Astrocyte (in vitro differentiated cells and primary cell): ENCODE data around the gene NT5E. TPM values are rescaled to one million over a fixed set of nuclear protein-coding genes. Genes with fewer than 3 reads are reported as not detected.

ENCODE experiments used
- DNase-seq: peaks from one replicate; pipeline ENCODE4 v3.0.0-alpha.2; 2010; ENCODE audit warnings: low read depth
- FAIRE-seq: peaks from 2 replicates; lab custom pipeline; 2011; peaks lifted over from hg19 to GRCh38; lab: Jason Lieb, UNC
- H2AFZ ChIP-seq: 2 replicates; pipeline ENCODE4 v1.6.0; 2012; ENCODE audit warnings: low read depth, low read length, inconsistent platforms
- H3K27ac ChIP-seq: 2 replicates; pipeline ENCODE4 v1.5.1; 2011; ENCODE audit warnings: low read depth, low read length, inconsistent platforms
- H3K27me3 ChIP-seq: 2 replicates; pipeline ENCODE4 v1.6.0; 2011; ENCODE audit warnings: low read length, inconsistent platforms; ENCODE audit not compliant: insufficient read depth
- H3K36me3 ChIP-seq: 2 replicates; pipeline ENCODE4 v1.5.1; 2011; ENCODE audit warnings: low read length, inconsistent platforms; ENCODE audit not compliant: insufficient read depth
- H3K4me1 ChIP-seq: 2 replicates; pipeline ENCODE4 v1.5.1; 2011; ENCODE audit warnings: low read length, inconsistent platforms; ENCODE audit not compliant: insufficient read depth
- H3K4me2 ChIP-seq: 2 replicates; pipeline ENCODE4 v1.6.0; 2012; ENCODE audit warnings: low read length, inconsistent platforms
- H3K4me3 ChIP-seq: 2 replicates; pipeline ENCODE4 v1.5.1; 2011; ENCODE audit warnings: low read depth, mild to moderate bottlenecking, low read length, inconsistent platforms; ENCODE audit not compliant: insufficient read depth
- H3K79me2 ChIP-seq: 2 replicates; pipeline ENCODE4 v1.6.0; 2012; ENCODE audit warnings: mild to moderate bottlenecking, low read length, inconsistent platforms; ENCODE audit not compliant: insufficient read depth
- H3K9ac ChIP-seq: 2 replicates; pipeline ENCODE4 v1.6.0; 2012; ENCODE audit warnings: mild to moderate bottlenecking, low read length, inconsistent platforms
- H3K9me3 ChIP-seq: 2 replicates; pipeline ENCODE4 v1.5.1; 2012; ENCODE audit warnings: low read depth, mild to moderate bottlenecking, low read length, inconsistent platforms; ENCODE audit not compliant: insufficient read depth
- H4K20me1 ChIP-seq: 2 replicates; pipeline ENCODE4 v1.6.0; 2012; ENCODE audit warnings: low read length, inconsistent platforms; ENCODE audit not compliant: insufficient read depth
- H3K27ac Mint-ChIP-seq: one replicate; pipeline ENCODE4 v1.8.0; 2021; ENCODE audit warnings: mild to moderate bottlenecking, mixed read lengths; ENCODE audit not compliant: unreplicated experiment
- H3K27me3 Mint-ChIP-seq: one replicate; pipeline ENCODE4 v1.8.0; 2021; ENCODE audit warnings: low read depth, mixed read lengths; ENCODE audit not compliant: unreplicated experiment
- H3K36me3 Mint-ChIP-seq: one replicate; pipeline ENCODE4 v1.8.0; 2021; ENCODE audit warnings: low read depth, mixed read lengths; ENCODE audit not compliant: unreplicated experiment
- H3K4me1 Mint-ChIP-seq: one replicate; pipeline ENCODE4 v1.8.0; 2021; ENCODE audit warnings: low read depth, mixed read lengths; ENCODE audit not compliant: unreplicated experiment
- H3K4me3 Mint-ChIP-seq: one replicate; pipeline ENCODE4 v1.8.0; 2021; ENCODE audit warnings: mild to moderate bottlenecking, moderate library complexity, mixed read lengths; ENCODE audit not compliant: unreplicated experiment
- H3K9me3 Mint-ChIP-seq: one replicate; pipeline ENCODE4 v1.8.0; 2021; ENCODE audit warnings: mild to moderate bottlenecking, mixed read lengths; ENCODE audit not compliant: unreplicated experiment
- EZH2 ChIP-seq: IDR thresholded peaks from 2 replicates; pipeline ENCODE4 v1.6.1; 2012; ENCODE audit warnings: mild to moderate bottlenecking, low read length, inconsistent platforms; ENCODE audit not compliant: insufficient read depth
- total RNA-seq: library from RNA; stranded (reverse); gene quantifications from 2 replicates; pipeline ENCODE4 v1.2.1, GENCODE V29; 2021
- TF ChIP-seq, protein P1 (sequence below): IDR thresholded peaks from 2 replicates; pipeline ENCODE4 v1.5.1; 2011; ENCODE audit warnings: low read depth, mild to moderate bottlenecking, inconsistent platforms, low read length, moderate library complexity; ENCODE audit not compliant: insufficient read depth

NT5E gene
- total RNA-seq, 1 donor from 2014 or later, result 77.4 TPM

DNA sequence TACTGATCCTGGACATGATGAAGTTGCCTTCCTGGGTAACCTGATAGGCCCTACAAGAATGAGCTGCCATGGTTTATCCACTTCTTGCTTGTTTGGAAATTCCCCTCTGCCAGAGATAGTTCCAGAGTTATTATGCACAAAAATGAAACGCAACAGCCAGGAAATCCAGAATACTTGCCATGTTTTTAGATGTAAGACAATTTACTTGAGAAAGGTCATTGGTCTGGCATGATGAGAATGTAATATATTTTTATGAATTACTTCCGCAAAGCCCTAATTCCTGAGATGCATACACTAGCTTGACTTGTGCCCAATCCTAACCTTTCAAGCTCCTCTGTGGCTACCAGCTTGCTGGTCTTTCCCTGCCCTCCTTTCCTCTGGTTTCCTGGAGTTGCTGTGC is 27.9 kb upstream of the NT5E start:
- H2AFZ ChIP-seq, result no peak overlapping the region
- no peaks in the 10 kb centered on the region for H4K20me1 ChIP-seq
- TF ChIP-seq, protein P1, sequence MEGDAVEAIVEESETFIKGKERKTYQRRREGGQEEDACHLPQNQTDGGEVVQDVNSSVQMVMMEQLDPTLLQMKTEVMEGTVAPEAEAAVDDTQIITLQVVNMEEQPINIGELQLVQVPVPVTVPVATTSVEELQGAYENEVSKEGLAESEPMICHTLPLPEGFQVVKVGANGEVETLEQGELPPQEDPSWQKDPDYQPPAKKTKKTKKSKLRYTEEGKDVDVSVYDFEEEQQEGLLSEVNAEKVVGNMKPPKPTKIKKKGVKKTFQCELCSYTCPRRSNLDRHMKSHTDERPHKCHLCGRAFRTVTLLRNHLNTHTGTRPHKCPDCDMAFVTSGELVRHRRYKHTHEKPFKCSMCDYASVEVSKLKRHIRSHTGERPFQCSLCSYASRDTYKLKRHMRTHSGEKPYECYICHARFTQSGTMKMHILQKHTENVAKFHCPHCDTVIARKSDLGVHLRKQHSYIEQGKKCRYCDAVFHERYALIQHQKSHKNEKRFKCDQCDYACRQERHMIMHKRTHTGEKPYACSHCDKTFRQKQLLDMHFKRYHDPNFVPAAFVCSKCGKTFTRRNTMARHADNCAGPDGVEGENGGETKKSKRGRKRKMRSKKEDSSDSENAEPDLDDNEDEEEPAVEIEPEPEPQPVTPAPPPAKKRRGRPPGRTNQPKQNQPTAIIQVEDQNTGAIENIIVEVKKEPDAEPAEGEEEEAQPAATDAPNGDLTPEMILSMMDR, result no peak
- TF ChIP-seq EZH2, result no peak
- peaks cover 8% of the 10 kb centered on the region for H3K4me1 ChIP-seq
- peak; percentile 65 for DNase-seq
- H3K36me3 ChIP-seq, result no peaks in the 10 kb centered on the region
- no peak overlapping the region for H3K4me3 Mint-ChIP-seq
- H3K9me3 Mint-ChIP-seq, result no peaks in the 10 kb centered on the region
- peaks cover 26% of the 10 kb centered on the region for H3K4me1 Mint-ChIP-seq
- H3K27me3 ChIP-seq, result no peaks in the 10 kb centered on the region
- peaks cover 4% of the 10 kb centered on the region for H3K9me3 ChIP-seq
- H3K27ac ChIP-seq, result no peak overlapping the region
- H3K36me3 Mint-ChIP-seq, result no peaks in the 10 kb centered on the region
- no peaks in the 10 kb centered on the region for H3K79me2 ChIP-seq
- H3K27ac Mint-ChIP-seq, result no peak overlapping the region
- H3K4me2 ChIP-seq, result no peak overlapping the region
- H3K4me3 ChIP-seq, result no peak overlapping the region
- FAIRE-seq, result no peak
- no peak overlapping the region for H3K9ac ChIP-seq
- H3K27me3 Mint-ChIP-seq, result no peaks in the 10 kb centered on the region

DNA sequence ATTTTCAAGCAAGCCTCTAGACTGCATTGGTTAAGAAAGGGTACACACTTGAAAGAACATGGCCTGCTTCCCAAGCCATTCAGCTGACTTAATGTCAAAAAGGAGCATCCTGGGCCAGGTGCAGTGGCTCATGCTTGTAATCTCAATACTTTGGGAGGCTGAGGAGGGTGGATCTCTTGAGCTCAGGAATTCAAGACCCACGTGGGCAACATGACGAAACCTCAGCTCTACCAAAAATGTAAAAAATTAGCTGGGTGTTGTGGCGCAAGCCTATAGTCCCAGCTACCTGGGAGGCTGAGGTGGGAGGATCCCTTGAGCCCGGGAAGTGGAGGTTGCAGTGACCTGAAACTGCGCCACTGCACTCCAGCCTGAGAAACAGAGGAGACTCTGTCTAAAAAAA is 26.9 kb upstream of the NT5E start:
- Histone ChIP-seq H3K79me2 (no peaks in the 10 kb centered on the region), H4K20me1 (no peaks in the 10 kb centered on the region), H3K9me3 (peaks cover 4% of the 10 kb centered on the region), H3K27me3 (no peaks in the 10 kb centered on the region), H3K4me2 (no peak overlapping the region), H3K4me3 (no peak overlapping the region), H2AFZ (no peak overlapping the region), H3K36me3 (no peaks in the 10 kb centered on the region), H3K9ac (no peak overlapping the region), H3K4me1 (peaks cover 4% of the 10 kb centered on the region), H3K27ac (no peak overlapping the region)
- Mint-ChIP-seq H3K9me3 (no peaks in the 10 kb centered on the region), H3K4me1 (peaks cover 22% of the 10 kb centered on the region), H3K27me3 (no peaks in the 10 kb centered on the region), H3K4me3 (no peak overlapping the region), H3K36me3 (no peaks in the 10 kb centered on the region), H3K27ac (no peak overlapping the region)
- no peak for TF ChIP-seq EZH2
- TF ChIP-seq, protein P1, result no peak
- no peak for FAIRE-seq
- DNase-seq, result no peak

DNA sequence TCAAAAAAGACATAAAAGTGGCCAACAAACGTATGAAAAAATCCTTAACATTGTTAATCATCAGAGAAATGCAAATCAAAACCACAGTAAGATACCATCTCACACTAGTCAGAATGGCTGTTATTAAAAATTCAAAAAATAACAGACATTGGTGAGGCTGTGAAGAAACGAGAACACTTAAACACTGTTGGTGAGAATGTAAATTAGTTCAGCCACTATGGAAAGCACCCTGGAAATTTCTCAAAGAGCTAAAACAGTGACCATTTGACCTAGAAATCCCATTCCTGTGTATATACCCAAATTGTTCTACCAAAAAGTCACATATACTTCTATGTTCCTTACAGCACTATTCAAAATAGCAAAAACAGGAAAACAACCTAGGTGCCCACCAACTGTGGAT is 24.9 kb upstream of the NT5E start:
- Histone ChIP-seq H3K4me3 (no peak overlapping the region), H3K4me1 (no peaks in the 10 kb centered on the region), H3K4me2 (no peak overlapping the region), H4K20me1 (no peaks in the 10 kb centered on the region), H3K27me3 (no peaks in the 10 kb centered on the region), H2AFZ (no peak overlapping the region), H3K79me2 (no peaks in the 10 kb centered on the region), H3K9ac (no peak overlapping the region), H3K27ac (no peak overlapping the region), H3K36me3 (no peaks in the 10 kb centered on the region), H3K9me3 (peaks cover 4% of the 10 kb centered on the region)
- no peak for FAIRE-seq
- no peak overlapping the region for H3K4me3 Mint-ChIP-seq
- TF ChIP-seq, protein P1, result no peak
- no peak for TF ChIP-seq EZH2
- H3K27me3 Mint-ChIP-seq, result no peaks in the 10 kb centered on the region
- no peak for DNase-seq
- H3K27ac Mint-ChIP-seq, result no peak overlapping the region
- H3K36me3 Mint-ChIP-seq, result no peaks in the 10 kb centered on the region
- peaks cover 7% of the 10 kb centered on the region for H3K4me1 Mint-ChIP-seq
- no peaks in the 10 kb centered on the region for H3K9me3 Mint-ChIP-seq
